ENCODE measurements around the gene DUSP9.

The DUSP9 gene

GRCh38 chrX:153639177-153640044 is 7.6 kb upstream of the DUSP9 start:
- TF ChIP-seq CTCF (IDR thresholded peaks at IDR 0.05; ENCODE audit: borderline replicate concordance, control extremely low read depth, extremely low read depth, insufficient read depth, missing control alignments) = no peak
- in situ Hi-C loops (cut with MboI; ENCODE audit: low sequenced_read_pairs, unreplicated experiment) = no loop called here
- DNase-seq (ENCODE audit: low spot score) = no peak

- no peak for DNase-seq (ENCODE audit: low spot score)
- in situ Hi-C loops (cut with MboI; ENCODE audit: low sequenced_read_pairs, unreplicated experiment) = no loop called here
- TF ChIP-seq CTCF (IDR thresholded peaks at IDR 0.05; ENCODE audit: borderline replicate concordance, control extremely low read depth, extremely low read depth, insufficient read depth, missing control alignments) = no peak
Observed at GRCh38 chrX:153640045-153640686, 6.8 kb upstream of the DUSP9 start.

GRCh38 chrX:153640736-153641575 is 6.0 kb upstream of the DUSP9 start:
- DNase-seq (ENCODE audit: low spot score) = no peak
- in situ Hi-C loops (cut with MboI; ENCODE audit: low sequenced_read_pairs, unreplicated experiment) = no loop called here
- TF ChIP-seq CTCF (IDR thresholded peaks at IDR 0.05; ENCODE audit: borderline replicate concordance, control extremely low read depth, extremely low read depth, insufficient read depth, missing control alignments) = no peak

- in situ Hi-C loops (cut with MboI; ENCODE audit: low sequenced_read_pairs, unreplicated experiment) = no loop called here
- no peak for TF ChIP-seq CTCF (IDR thresholded peaks at IDR 0.05; ENCODE audit: borderline replicate concordance, control extremely low read depth, extremely low read depth, insufficient read depth, missing control alignments)
- DNase-seq (ENCODE audit: low spot score) = no peak
Observed at GRCh38 chrX:153641627-153642026, 5.4 kb upstream of the DUSP9 start.

- DNase-seq (ENCODE audit: low spot score) = no peak
- no peak for TF ChIP-seq CTCF (IDR thresholded peaks at IDR 0.05; ENCODE audit: borderline replicate concordance, control extremely low read depth, extremely low read depth, insufficient read depth, missing control alignments)
- in situ Hi-C loops (cut with MboI; ENCODE audit: low sequenced_read_pairs, unreplicated experiment) = no loop called here
Observed at GRCh38 chrX:153642051-153642654, 4.8 kb upstream of the DUSP9 start.

All from GM13976 (cell line).